Stomach (tissue), 4 donors: ENCODE results near the gene NT5DC3.

Source experiments
- EP300 ChIP-seq: sonication (generic); formaldehyde crosslinking; IDR thresholded peaks from one replicate; pipeline ENCODE4 v1.6.1; 2017; ENCODE audit warnings: antibody characterized with exemption
- POLR2A ChIP-seq, 4 donors: fragments of 450-650 bp; IDR thresholded peaks; one replicate each; pipeline ENCODE4 v1.6.1; 2016; ENCODE audit warnings: antibody characterized with exemption in 4 of 4, control low read depth in 2 of 4, mild to moderate bottlenecking in 1 of 4, moderate library complexity in 1 of 4
- POLR2AphosphoS5 ChIP-seq, 3 donors: sonication (generic); formaldehyde crosslinking; IDR thresholded peaks; one replicate each; pipeline ENCODE4 v1.6.1; 2016; ENCODE audit warnings: antibody characterized with exemption in 3 of 3
- TF ChIP-seq, protein P1 (sequence below), 7 experiments: fragments of 450-650 bp in 4 of 7; fragments of 200-600 bp in 3 of 7; sonication (generic) in 3 of 7; IDR thresholded peaks; one replicate each; pipeline ENCODE4 v1.5.1; 2016 to 2019; ENCODE audit warnings: antibody characterized with exemption in 7 of 7, control low read depth in 2 of 7, mild to moderate bottlenecking in 1 of 7

DNA sequence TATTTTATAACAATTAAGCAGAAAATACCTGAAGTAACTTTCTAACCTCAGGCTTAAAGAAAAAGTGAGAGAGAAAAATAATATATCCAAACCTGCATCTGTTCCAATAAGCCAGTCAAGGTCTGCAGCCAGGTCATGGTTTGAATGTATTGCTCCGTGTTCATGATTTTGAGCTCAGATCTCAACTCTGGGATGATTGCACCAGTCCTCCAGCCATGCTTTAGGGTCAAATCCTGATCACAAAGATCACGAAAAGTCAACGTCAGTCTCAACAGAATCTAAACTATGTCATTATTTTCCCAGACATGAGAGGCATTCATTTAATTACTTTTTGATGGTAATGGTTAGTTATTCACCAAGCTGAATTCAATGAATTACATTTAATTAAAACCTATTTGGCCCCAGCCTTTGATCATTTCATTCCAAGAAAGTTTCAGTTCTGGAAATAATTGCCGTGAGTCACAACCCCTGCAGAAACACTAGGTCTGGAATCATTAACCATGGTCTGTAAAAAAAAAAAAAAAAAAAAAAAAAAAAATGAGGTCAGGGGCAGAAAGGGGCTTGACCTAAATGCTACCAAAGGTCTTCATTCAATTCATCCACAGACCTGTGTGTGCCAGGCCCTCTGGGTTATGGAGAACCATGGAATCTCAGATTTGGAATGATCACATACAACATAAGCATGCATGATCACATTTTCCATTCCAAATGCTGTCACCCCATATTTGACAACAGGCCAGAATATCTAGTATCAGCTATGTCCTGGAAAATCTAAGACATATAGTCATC lies 55.6 kb downstream of the NT5DC3 start:
- TF ChIP-seq, protein P1, sequence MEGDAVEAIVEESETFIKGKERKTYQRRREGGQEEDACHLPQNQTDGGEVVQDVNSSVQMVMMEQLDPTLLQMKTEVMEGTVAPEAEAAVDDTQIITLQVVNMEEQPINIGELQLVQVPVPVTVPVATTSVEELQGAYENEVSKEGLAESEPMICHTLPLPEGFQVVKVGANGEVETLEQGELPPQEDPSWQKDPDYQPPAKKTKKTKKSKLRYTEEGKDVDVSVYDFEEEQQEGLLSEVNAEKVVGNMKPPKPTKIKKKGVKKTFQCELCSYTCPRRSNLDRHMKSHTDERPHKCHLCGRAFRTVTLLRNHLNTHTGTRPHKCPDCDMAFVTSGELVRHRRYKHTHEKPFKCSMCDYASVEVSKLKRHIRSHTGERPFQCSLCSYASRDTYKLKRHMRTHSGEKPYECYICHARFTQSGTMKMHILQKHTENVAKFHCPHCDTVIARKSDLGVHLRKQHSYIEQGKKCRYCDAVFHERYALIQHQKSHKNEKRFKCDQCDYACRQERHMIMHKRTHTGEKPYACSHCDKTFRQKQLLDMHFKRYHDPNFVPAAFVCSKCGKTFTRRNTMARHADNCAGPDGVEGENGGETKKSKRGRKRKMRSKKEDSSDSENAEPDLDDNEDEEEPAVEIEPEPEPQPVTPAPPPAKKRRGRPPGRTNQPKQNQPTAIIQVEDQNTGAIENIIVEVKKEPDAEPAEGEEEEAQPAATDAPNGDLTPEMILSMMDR (IDR thresholded peaks at IDR 0.05) = no peak
- TF ChIP-seq POLR2A (IDR thresholded peaks at IDR 0.05) (no peak), POLR2AphosphoS5 (IDR thresholded peaks at IDR 0.05) (no peak), EP300 (no peak)
